T-helper 22 cell (primary cell): ENCODE data around the gene UBE2D3.
"Not testable (repeated sequence)": the region's sequence is repeated elsewhere in the genome, so short reads cannot be mapped to it uniquely, and the experiment has no call there.

Source experiments
- DNase-seq: peaks from one replicate; pipeline ENCODE4 v3.0.0-alpha.2; 2020; ENCODE audit warnings: low read depth

Gene UBE2D3

GRCh38 chr4:102829803-102830202 is 2.5 kb upstream of the UBE2D3 start:
- DNase-seq = no peak

DNA sequence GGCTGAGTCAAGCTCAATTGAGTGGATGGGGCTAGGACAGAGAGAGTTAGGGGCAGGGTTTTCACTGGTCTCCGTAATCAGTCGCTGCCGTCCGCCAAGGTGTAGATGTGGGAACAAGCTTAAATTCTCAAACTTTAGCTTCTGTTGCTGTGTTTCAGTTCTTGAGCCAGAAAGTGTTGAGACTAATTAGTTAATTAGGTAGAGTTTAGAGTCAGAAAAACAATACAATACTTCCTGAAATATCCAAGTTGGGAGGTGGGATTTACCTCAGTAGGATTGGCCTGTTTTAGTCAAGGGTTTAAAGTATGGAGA is 1.1 kb upstream of the UBE2D3 start:
- DNase-seq = no peak

GRCh38 chr4:102827674-102828496 is 534 bp upstream of the UBE2D3 start:
- peak; percentile 100 for DNase-seq

GRCh38 chr4:102826105-102826889 is 1.1 kb downstream of the UBE2D3 start:
- no peak for DNase-seq

GRCh38 chr4:102825261-102826091 is 1.9 kb downstream of the UBE2D3 start:
- DNase-seq = no peak

GRCh38 chr4:102824398-102824797 is 3.0 kb downstream of the UBE2D3 start:
- no peak for DNase-seq

GRCh38 chr4:102823897-102824296 is 3.5 kb downstream of the UBE2D3 start:
- DNase-seq = no peak

DNA sequence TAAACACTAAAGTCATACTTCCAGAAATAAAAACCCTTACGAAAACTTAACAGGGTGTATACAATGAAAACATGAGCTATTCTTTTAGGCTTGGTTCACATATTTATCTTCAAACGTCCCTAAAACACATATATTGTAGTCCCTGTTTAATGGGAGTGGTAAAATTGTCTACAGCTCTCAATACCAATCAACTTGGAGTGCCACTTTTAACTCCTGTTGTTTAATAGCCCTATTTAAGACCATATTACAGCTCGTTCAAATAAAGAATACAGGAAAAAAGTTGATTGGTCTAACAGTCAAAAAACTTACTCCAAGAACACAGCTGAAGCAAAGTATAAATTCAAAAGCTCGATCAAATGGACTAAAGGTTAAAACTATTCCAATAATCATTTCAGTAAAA is 3.9 kb downstream of the UBE2D3 start:
- DNase-seq = no peak

GRCh38 chr4:102819588-102820365 is 7.6 kb downstream of the UBE2D3 start:
- DNase-seq = peak; percentile 15

DNA sequence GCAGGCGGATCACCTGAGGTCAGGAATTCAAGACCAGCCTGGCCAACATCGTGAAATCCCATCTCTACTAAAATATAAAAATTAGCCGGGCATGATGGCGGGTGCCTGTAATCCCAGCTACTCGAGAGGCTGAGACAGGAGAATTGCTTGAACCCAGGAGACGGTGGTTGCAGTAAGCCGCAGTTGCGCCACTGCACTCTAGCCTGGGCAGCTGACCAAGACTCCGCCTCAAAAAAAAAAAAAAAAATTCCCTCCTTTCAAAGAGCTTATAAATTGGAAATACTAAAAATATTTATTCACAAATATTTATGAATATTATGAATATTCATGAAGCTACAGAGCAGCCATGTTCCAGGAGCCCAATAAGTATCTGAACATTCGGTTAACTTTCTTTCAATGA is 8.3 kb downstream of the UBE2D3 start:
- DNase-seq = not testable (repeated sequence)

GRCh38 chr4:102817613-102818268 is 9.6 kb downstream of the UBE2D3 start:
- DNase-seq = no peak

DNA sequence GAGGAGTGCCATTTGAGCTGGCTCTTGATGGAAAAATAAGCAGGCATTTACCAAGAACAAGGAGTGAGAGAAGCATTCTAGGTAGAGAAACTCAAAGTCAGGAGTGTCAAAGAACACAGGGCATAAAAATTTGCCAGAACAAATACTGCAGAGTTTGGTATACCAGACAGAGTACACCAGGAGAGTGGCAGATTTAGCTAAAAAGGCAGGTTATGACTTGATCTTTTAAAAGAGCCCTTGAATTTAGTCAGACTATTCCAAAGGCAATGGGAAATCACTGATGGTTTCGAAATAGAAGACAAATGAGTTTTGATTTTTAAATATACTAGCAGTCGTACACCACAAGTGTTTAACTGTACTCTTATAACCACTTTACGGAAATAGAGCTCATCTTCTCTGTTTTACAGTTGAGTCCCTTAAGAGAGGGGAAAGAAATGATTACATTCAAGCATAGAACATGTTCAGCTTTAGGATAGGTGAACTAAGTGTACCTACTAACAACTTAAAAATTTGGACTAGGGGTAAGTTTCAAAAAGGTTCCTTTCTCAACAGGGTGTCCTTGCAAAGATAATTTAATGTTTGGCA is 10.2 kb downstream of the UBE2D3 start:
- DNase-seq = no peak

- DNase-seq = no peak
Measured at GRCh38 chr4:102815981-102816380, 11.4 kb downstream of the UBE2D3 start.

- DNase-seq = no peak
Measured at GRCh38 chr4:102809691-102810090, 17.7 kb downstream of the UBE2D3 start.

DNA sequence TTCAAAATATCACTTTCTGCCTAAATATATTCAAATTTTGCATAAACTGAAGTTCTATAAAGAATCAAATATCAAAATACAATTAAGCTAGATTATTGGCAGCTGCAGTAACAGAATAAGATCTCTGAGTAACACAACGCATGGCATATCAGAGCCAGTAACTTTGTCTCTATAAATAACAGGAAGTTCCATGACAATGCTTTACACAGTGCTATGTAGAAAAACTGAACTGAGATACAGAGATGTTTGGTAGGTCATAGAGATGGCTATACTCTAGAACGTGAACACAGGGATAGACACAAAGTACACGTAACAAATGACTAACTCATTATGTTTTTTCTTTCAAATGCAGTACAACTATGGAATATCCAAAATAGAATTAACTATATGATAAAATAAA is 18.2 kb downstream of the UBE2D3 start:
- DNase-seq = no peak

DNA sequence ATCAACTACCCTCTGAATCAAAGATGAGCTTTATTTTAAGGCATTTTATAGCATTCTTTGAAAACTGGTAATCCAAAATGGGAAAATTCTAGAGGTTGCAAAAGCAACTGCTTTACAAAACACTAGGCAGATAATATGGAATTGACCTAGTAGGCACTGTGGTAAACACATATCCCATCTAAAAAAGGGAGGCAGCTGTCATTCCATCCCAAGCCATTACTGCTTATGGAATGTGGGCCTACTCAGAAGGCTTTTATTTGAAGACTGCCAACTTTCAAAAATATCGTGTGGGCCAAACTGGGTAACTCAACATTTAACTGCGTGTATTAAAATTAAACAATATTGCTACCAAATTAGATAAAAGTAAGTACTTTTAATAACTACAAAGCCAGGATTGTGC is 19.3 kb downstream of the UBE2D3 start:
- DNase-seq = no peak

DNA sequence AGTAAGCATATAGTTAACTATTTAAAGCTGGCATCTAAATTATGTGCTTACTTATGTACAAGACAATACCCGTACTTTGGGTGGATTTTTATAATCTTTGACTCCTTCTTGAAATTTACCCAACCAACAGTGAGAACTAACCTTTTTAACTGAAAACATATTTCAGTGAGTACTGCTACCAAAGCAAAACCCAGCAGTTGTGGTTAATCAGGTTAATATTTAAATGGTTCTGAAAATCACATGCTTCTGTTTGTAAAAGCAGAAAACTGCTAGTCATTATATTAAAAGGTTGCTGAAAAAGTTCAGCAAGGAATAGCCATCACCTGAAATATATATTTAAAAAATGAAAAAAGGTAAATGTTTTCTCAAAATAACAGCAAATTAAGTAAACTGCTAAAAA is 20.0 kb downstream of the UBE2D3 start:
- DNase-seq = no peak

DNA sequence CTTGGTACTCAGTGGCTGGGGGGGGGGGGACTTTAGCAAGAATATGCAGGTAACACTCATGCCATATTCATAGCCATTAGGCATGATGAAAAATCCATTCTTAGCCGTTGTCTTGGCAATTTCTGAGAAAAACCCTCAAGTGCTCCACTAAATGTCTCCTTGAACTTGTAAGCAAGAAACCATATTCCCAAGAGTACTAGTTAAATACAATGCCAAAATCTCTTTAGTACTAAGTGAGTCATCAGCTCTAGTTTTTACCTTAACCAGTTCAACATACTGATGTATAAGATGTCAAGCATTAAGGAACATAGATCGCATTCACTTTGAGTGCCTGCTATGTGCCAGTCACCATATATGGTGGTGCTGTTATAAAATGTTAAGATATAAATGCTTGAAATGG is 27.5 kb downstream of the UBE2D3 start:
- DNase-seq = no peak

DNA sequence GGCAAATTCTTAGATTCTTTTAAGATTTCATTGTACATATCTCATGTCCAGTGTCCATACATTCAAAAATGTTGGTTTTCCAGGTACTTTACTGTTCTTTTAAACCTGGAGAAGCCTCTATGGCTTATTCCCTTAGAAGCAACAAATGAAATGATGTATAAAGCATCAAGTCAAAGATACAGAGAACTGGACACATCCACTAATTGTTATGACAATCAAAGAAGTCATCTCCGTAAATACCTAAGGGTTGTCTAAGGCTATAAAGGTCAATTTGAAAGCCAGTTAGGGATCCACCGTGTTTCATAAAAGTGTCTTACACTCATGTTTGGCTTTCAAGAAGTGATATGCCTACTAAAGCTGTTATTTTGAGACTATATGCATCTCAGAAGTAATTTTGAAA is 32.4 kb downstream of the UBE2D3 start:
- no peak for DNase-seq

DNA sequence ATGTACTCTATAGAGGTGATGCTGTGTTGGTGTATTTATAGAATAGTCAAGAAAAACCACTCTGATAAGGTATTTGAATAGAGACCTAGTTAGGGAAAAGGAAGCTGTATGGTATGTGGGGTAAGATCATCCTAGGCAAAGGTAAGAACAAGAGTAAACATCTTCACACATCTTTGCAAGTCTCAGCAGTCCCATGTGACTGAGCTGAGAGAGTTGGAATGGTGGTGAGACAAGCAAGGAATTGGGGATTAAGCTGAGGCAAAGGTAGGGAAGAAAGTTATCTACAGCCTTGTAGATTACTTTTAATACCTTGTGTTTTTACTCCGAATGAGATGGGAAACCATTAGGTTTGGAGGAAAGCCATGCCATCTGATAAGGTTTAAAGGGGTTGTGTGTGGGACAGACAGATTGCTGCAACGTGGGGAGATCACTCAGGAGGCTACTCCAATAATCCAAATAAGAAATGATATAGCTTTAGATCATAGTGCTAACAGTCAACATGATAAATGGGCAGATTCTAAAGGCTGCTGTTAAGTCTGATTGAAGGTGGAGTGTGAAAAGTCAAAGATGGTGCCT is 34.9 kb downstream of the UBE2D3 start:
- DNase-seq = no peak
